HL-60 (cell line): ENCODE data around the gene SPIRE2.

Experiments
- CTCF ChIP-seq: IDR thresholded peaks from one replicate; pipeline ENCODE4 v1.5.1; 2011; ENCODE audit warnings: low read length, control low read depth, inconsistent platforms; ENCODE audit not compliant: insufficient read depth
- GABPA ChIP-seq: IDR thresholded peaks from 2 replicates; pipeline ENCODE4 v1.6.1; 2012; ENCODE audit warnings: low read depth
- POLR2AphosphoS5 ChIP-seq: IDR thresholded peaks from 2 replicates; pipeline ENCODE4 v1.6.1; 2012; ENCODE audit warnings: low read depth

- TF ChIP-seq CTCF (no peak), POLR2AphosphoS5 (no peak), GABPA (no peak)
Observed at GRCh38 chr16:89906140-89907025, 78.1 kb downstream of the SPIRE2 start.
